ENCODE measurements around the gene SUFU.

The SUFU gene

DNA sequence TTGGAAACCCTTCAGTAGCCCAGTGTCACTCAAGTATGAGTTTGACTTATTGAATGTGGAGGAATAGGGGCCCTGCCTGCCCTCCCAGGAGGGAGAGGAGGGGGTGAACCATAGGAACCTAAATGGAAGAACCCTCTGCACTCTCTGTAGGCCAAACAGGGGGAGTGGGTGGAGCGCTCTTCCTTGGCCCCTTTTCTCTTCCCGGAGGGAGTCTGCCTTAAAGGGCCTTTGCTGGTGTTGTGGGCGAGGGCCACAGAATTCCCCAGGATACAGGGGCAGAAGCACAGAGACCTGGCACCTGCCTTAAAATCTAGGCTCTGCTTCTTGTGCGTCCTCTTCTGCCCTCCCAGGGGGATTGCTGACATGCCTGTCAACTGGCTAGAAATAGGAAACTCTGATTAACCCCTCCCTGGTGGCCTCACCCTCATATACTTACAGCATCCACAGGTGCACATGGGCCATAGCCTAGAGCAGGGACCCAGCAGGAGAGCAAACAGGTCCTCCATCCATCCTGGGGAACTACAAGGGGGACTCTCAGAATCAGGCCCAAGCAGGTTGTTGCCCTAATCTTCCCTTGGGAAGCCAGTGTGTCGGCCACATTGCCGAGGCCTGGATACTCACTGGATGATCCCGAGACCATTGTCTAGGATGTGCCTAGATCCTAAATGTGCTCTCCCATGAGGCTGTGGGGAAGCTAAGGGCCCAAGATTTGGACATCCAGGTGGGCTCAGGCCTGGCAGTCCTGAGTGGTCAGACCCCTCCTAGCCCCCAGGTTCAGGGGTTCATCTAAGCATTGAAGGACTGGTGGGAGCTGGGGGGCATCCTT, 143.9 kb downstream of the SUFU start:
- 81% methylated on average over 7 of the region's 7 CpGs for WGBS
- Histone ChIP-seq H3K9ac (ENCODE audit: low read length) (peak overlapping the region; percentile 98), H2BK12ac (ENCODE audit: low read length in 2 of 2) (no peak overlapping the region)

DNA sequence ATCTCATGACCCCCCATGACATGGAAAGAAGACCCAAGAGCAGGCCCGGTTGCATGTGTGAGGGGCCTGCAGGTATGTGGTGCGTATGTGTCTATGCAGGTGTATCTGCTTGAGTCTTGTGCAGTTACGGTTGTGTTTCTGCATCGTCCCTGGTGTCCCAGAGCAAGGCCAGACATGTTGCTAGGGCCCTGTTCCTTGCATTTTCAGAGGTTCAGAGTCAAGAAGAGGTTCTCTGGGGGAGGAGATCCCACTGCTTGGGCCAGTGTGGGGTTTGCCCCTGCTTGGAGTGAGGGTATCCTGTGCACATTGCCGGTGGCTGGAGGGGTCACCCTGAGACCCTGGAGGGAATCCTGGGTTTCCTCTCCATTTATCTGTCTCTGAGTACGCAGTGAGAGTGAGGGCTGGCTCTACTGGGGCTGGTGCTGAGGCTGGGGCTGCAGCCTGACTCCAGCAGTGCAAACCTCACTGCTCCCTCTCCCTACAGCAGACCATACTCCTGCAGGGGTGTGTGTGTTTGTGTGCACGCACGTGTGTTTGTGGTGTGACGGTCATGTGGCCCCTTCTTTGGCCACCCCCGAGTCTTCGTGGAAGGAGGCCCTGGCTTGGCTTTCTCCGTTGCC, 144.6 kb downstream of the SUFU start:
- Histone ChIP-seq H3K79me1 (replicated peaks; ENCODE audit: low read length, poor library complexity, severe bottlenecking) (no peaks in the 10 kb centered on the region), H4K8ac (ENCODE audit: low read length) (no peak overlapping the region), H3K14ac (ENCODE audit: low read length in 2 of 2) (peak overlapping the region in 1 of 2 experiments; percentile 85), H3K23ac (ENCODE audit: low read length in 2 of 2) (peak overlapping the region in 1 of 2 experiments; percentile 23), H3K9ac (ENCODE audit: low read length) (peak overlapping the region; percentile 98), H2BK12ac (ENCODE audit: low read length in 2 of 2) (peak overlapping the region in 1 of 2 experiments; percentile 59), H3K4me1 (ENCODE audit: control insufficient read depth, insufficient read depth, low read depth, low read length) (peaks cover 60% of the 10 kb centered on the region), H3K18ac (ENCODE audit: low read depth in 1 of 2, low read length in 2 of 2) (peak overlapping the region in 1 of 2 experiments; percentile 72), H2BK5ac (ENCODE audit: low read depth, low read length, poor library complexity, severe bottlenecking) (no peak overlapping the region), H3K9me3 (ENCODE audit: control insufficient read depth, low read length) (no peaks in the 10 kb centered on the region), H3K4me3 (ENCODE audit: insufficient read depth in 1 of 2, low read depth in 1 of 2, low read length in 2 of 2) (peak overlapping the region in 1 of 2 experiments; percentile 95), H3K27ac (ENCODE audit: low read length, poor library complexity, severe bottlenecking) (no peak overlapping the region), H2AK5ac (ENCODE audit: low read length, severe bottlenecking) (peak overlapping the region; percentile 9), H2AFZ (ENCODE audit: low read depth, low read length) (no peak overlapping the region), H3K4me2 (ENCODE audit: low read length, poor library complexity, severe bottlenecking) (peak overlapping the region; percentile 25), H2BK120ac (ENCODE audit: low read depth, low read length) (no peak overlapping the region), H3K27me3 (ENCODE audit: control insufficient read depth in 1 of 2, insufficient read depth in 1 of 2, low read length in 2 of 2) (no peaks in the 10 kb centered on the region), H4K91ac (ENCODE audit: low read length) (no peak overlapping the region), H3K4ac (ENCODE audit: low read depth in 1 of 2, low read length in 2 of 2) (peak overlapping the region in 1 of 2 experiments; percentile 26), H2BK15ac (ENCODE audit: low read depth, poor library complexity, severe bottlenecking) (no peak overlapping the region), H3K36me3 (ENCODE audit: control insufficient read depth in 1 of 2, insufficient read depth in 2 of 2, low read depth in 1 of 2, low read length in 2 of 2) (peaks cover 44 to 68% of the 10 kb centered on the region in 2 experiments)
- 88% methylated on average over 6 of the region's 12 CpGs for WGBS
- DNase-seq, result no peak

More for the DNA sequence above, 143.9 kb downstream of the SUFU start:
- no peaks in the 10 kb centered on the region for H3K79me1 ChIP-seq (replicated peaks; ENCODE audit: low read length, poor library complexity, severe bottlenecking)
- no peak overlapping the region for H4K8ac ChIP-seq (ENCODE audit: low read length)
- peak overlapping the region in 1 of 2 experiments; percentile 53 for H3K23ac ChIP-seq (ENCODE audit: low read length in 2 of 2)
- no peaks in the 10 kb centered on the region for H3K9me3 ChIP-seq (ENCODE audit: control insufficient read depth, low read length)
- H2BK120ac ChIP-seq (ENCODE audit: low read depth, low read length), result no peak overlapping the region
- no peak overlapping the region for H2BK5ac ChIP-seq (ENCODE audit: low read depth, low read length, poor library complexity, severe bottlenecking)
- H2AFZ ChIP-seq (ENCODE audit: low read depth, low read length), result no peak overlapping the region
- no peaks in the 10 kb centered on the region for H3K27me3 ChIP-seq (ENCODE audit: control insufficient read depth in 1 of 2, insufficient read depth in 1 of 2, low read length in 2 of 2)
- H3K4me2 ChIP-seq (ENCODE audit: low read length, poor library complexity, severe bottlenecking), result peak overlapping the region; percentile 78
- H3K27ac ChIP-seq (ENCODE audit: low read length, poor library complexity, severe bottlenecking), result no peak overlapping the region
- peaks cover 57% of the 10 kb centered on the region for H3K4me1 ChIP-seq (ENCODE audit: control insufficient read depth, insufficient read depth, low read depth, low read length)
- no peak overlapping the region for H3K4ac ChIP-seq (ENCODE audit: low read depth in 1 of 2, low read length in 2 of 2)
- no peak overlapping the region for H4K91ac ChIP-seq (ENCODE audit: low read length)
- H3K36me3 ChIP-seq (ENCODE audit: control insufficient read depth in 1 of 2, insufficient read depth in 2 of 2, low read depth in 1 of 2, low read length in 2 of 2), result peaks cover 39 to 63% of the 10 kb centered on the region in 2 experiments
- no peak overlapping the region for H2AK5ac ChIP-seq (ENCODE audit: low read length, severe bottlenecking)
- peak overlapping the region in 1 of 2 experiments; percentile 95 for H3K4me3 ChIP-seq (ENCODE audit: insufficient read depth in 1 of 2, low read depth in 1 of 2, low read length in 2 of 2)
- peak overlapping the region in 1 of 2 experiments; percentile 72 for H3K18ac ChIP-seq (ENCODE audit: low read depth in 1 of 2, low read length in 2 of 2)
- no peak for DNase-seq
- H2BK15ac ChIP-seq (ENCODE audit: low read depth, poor library complexity, severe bottlenecking), result no peak overlapping the region
- H3K14ac ChIP-seq (ENCODE audit: low read length in 2 of 2), result peak overlapping the region in 1 of 2 experiments; percentile 85

DNA sequence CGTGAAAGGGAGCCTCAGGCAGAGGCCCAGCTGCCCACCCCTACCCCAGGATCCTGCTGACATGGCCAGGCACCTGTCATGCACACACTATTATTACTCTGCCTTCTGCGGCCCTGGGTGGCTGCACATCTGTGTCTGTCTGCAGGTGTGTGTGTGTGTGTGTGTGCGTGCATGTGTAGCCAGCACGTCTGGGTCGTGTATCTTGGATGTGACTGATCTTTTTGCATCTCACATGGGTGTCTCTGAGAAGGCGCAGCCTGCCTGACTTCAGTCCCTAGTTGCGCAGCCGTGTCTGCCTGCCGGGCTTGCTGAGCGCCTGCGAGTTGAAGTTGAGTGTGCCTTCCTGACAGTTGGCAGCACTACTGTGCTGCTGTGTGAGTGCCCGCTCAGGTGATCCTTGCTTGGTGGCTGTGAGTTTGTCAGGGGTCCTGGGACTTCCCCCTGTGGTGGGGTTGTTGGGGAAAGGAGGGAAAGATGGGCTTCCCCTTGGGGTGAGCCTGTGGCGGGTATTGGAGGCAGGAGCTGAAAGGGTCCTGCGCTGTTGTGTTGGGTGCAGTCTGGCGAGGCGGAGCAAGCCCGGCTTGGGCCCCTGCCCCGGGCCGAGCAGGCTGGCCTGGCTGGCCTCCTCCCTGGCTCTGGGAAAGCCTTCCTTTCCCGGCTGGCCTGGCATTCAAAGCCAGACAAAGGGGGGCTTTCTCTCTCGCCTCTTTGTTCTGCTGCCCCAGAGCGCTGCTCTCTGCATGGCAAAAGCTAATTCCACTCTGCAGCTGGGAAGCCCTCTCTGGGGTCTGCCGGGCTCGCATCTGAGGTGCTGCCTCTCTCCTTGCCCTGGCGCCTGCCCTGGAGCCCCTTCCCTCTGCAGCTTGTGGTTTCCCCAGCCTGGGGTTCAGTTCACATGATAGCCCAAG, 145.4 kb downstream of the SUFU start:
- peaks cover 2% of the 10 kb centered on the region for H3K79me1 ChIP-seq (replicated peaks; ENCODE audit: low read length, poor library complexity, severe bottlenecking)
- peak overlapping the region; percentile 98 for H3K9ac ChIP-seq (ENCODE audit: low read length)
- H3K27ac ChIP-seq (ENCODE audit: low read length, poor library complexity, severe bottlenecking), result no peak overlapping the region
- H2BK5ac ChIP-seq (ENCODE audit: low read depth, low read length, poor library complexity, severe bottlenecking), result no peak overlapping the region
- H3K36me3 ChIP-seq (ENCODE audit: control insufficient read depth in 1 of 2, insufficient read depth in 2 of 2, low read depth in 1 of 2, low read length in 2 of 2), result peaks cover 50 to 76% of the 10 kb centered on the region in 2 experiments
- H2BK12ac ChIP-seq (ENCODE audit: low read length in 2 of 2), result peak overlapping the region in 1 of 2 experiments; percentile 38
- no peaks in the 10 kb centered on the region for H3K27me3 ChIP-seq (ENCODE audit: control insufficient read depth in 1 of 2, insufficient read depth in 1 of 2, low read length in 2 of 2)
- WGBS, result 81% methylated on average over 24 of the region's 25 CpGs
- DNase-seq, result no peak
- H3K14ac ChIP-seq (ENCODE audit: low read length in 2 of 2), result peak overlapping the region; percentile 6 to 61
- peak overlapping the region; percentile 15 to 95 for H3K4me3 ChIP-seq (ENCODE audit: insufficient read depth in 1 of 2, low read depth in 1 of 2, low read length in 2 of 2)
- peak overlapping the region in 1 of 2 experiments; percentile 94 for H3K23ac ChIP-seq (ENCODE audit: low read length in 2 of 2)
- H3K4me2 ChIP-seq (ENCODE audit: low read length, poor library complexity, severe bottlenecking), result peak overlapping the region; percentile 38
- H2AFZ ChIP-seq (ENCODE audit: low read depth, low read length), result no peak overlapping the region
- H3K4me1 ChIP-seq (ENCODE audit: control insufficient read depth, insufficient read depth, low read depth, low read length), result peaks cover 64% of the 10 kb centered on the region
- no peak overlapping the region for H4K8ac ChIP-seq (ENCODE audit: low read length)
- peak overlapping the region; percentile 62 for H2BK15ac ChIP-seq (ENCODE audit: low read depth, poor library complexity, severe bottlenecking)
- H3K9me3 ChIP-seq (ENCODE audit: control insufficient read depth, low read length), result no peaks in the 10 kb centered on the region
- no peak overlapping the region for H2BK120ac ChIP-seq (ENCODE audit: low read depth, low read length)
- H2AK5ac ChIP-seq (ENCODE audit: low read length, severe bottlenecking), result no peak overlapping the region
- peak overlapping the region; percentile 15 for H4K91ac ChIP-seq (ENCODE audit: low read length)
- peak overlapping the region; percentile 41 to 64 for H3K18ac ChIP-seq (ENCODE audit: low read depth in 1 of 2, low read length in 2 of 2)
- H3K4ac ChIP-seq (ENCODE audit: low read depth in 1 of 2, low read length in 2 of 2), result no peak overlapping the region

All from mesenchymal stem cell (in vitro differentiated cells and primary cell).